Astrocyte of the cerebellum (primary cell): ENCODE data around the gene CACNA2D2.

Source experiments
- DNase-seq: peaks from one replicate; pipeline ENCODE4 v3.0.0-alpha.2; 2011; ENCODE audit warnings: low read depth
- H3K4me3 ChIP-seq: 2 replicates; pipeline ENCODE4 v1.5.1; 2011; ENCODE audit warnings: mild to moderate bottlenecking, low read depth, low read length, moderate library complexity
- CTCF ChIP-seq: IDR thresholded peaks from 2 replicates; pipeline ENCODE4 v1.5.1; 2012; ENCODE audit warnings: low read length, low read depth, moderate library complexity, mild to moderate bottlenecking; ENCODE audit errors: missing control alignments
- in situ Hi-C: cut with HindIII; loops from 2 replicates; pipeline ENCODE4 v1.10.0; 2017; ENCODE audit warnings: low sequenced_read_pairs

Gene CACNA2D2

GRCh38 chr3:50455161-50456018 lies 48.0 kb downstream of the CACNA2D2 start:
- DNase-seq: no peak
- no peak overlapping the region for H3K4me3 ChIP-seq
- in situ Hi-C loops: no loop called here
- no peak for TF ChIP-seq CTCF

- in situ Hi-C loops: no loop called here
- DNase-seq: no peak
- no peak for TF ChIP-seq CTCF
- H3K4me3 ChIP-seq: no peak overlapping the region
These were observed 48.9 kb downstream of the CACNA2D2 start for GRCh38 chr3:50454481-50455070.

- H3K4me3 ChIP-seq: no peak overlapping the region
- no peak for TF ChIP-seq CTCF
- DNase-seq: no peak
- in situ Hi-C loops: no loop called here
These were observed 49.5 kb downstream of the CACNA2D2 start for GRCh38 chr3:50453907-50454306.

- H3K4me3 ChIP-seq: no peak overlapping the region
- in situ Hi-C loops: no loop called here
- DNase-seq: peak; percentile 55
- TF ChIP-seq CTCF: no peak
These were observed 53.1 kb downstream of the CACNA2D2 start for GRCh38 chr3:50450209-50450921.

GRCh38 chr3:50448752-50449539 lies 54.5 kb downstream of the CACNA2D2 start:
- TF ChIP-seq CTCF: no peak
- in situ Hi-C loops: no loop called here
- DNase-seq: no peak
- H3K4me3 ChIP-seq: no peak overlapping the region

GRCh38 chr3:50447290-50447840 lies 56.1 kb downstream of the CACNA2D2 start:
- no peak for DNase-seq
- no peak overlapping the region for H3K4me3 ChIP-seq
- no peak for TF ChIP-seq CTCF
- in situ Hi-C loops: no loop called here
